ENCODE data around the gene FAM227B. TPM values are rescaled to one million over a fixed set of nuclear protein-coding genes. Genes with fewer than 3 reads are reported as not detected.
"Not testable (repeated sequence)": the region's sequence is repeated elsewhere in the genome, so short reads cannot be mapped to it uniquely, and the experiment has no call there.

FAM227B gene
- total RNA-seq, 1 donor = 5.6 TPM

DNA sequence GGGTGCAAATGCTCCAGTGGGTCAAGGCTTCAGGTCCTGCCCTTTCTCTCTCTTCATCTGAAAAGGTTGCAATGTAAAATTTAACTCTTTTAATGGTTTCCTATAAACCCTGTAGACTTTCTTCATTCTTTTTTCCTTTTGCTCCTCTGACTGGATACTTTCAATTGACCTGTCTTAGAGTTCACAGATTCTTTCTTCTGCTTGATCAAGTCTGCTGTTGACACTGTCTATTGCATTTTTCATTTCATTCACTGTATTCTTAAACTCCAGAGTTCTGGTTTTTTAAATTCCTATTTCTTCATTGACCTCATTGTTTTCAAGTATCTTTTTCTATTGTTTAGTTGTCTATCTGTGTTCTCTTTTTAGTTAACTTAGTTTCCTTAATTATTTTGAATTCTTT lies 82.1 kb downstream of the FAM227B start:
- H3K4me3 ChIP-seq (ENCODE audit: low read depth, low read length) = no peak overlapping the region
- no peak for DNase-seq (ENCODE audit: low read depth)
- TF ChIP-seq, protein P1, sequence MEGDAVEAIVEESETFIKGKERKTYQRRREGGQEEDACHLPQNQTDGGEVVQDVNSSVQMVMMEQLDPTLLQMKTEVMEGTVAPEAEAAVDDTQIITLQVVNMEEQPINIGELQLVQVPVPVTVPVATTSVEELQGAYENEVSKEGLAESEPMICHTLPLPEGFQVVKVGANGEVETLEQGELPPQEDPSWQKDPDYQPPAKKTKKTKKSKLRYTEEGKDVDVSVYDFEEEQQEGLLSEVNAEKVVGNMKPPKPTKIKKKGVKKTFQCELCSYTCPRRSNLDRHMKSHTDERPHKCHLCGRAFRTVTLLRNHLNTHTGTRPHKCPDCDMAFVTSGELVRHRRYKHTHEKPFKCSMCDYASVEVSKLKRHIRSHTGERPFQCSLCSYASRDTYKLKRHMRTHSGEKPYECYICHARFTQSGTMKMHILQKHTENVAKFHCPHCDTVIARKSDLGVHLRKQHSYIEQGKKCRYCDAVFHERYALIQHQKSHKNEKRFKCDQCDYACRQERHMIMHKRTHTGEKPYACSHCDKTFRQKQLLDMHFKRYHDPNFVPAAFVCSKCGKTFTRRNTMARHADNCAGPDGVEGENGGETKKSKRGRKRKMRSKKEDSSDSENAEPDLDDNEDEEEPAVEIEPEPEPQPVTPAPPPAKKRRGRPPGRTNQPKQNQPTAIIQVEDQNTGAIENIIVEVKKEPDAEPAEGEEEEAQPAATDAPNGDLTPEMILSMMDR (IDR thresholded peaks at IDR 0.05; ENCODE audit: insufficient read depth, low read length) = no peak

DNA sequence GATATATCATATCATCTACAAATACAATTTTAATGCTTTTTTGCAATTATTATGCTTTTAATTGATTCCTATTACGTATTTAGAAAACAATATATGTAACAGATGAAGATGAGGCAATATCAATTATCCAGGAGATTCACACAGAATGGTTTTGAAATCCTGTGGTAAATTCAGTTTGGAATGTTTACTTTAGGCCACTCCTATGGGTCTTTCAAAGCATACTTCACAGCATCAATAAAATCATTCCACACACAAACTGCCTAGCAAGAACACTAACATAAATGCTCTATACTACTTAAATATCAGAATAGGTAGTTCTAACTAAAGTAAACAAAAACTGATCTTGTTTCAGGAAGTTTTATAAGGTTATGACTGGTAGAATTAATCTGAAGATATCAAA lies 90.5 kb downstream of the FAM227B start:
- TF ChIP-seq, protein P1 (IDR thresholded peaks at IDR 0.05; ENCODE audit: insufficient read depth, low read length) = no peak
- no peak overlapping the region for H3K4me3 ChIP-seq (ENCODE audit: low read depth, low read length)
- peak; percentile 9 for DNase-seq (ENCODE audit: low read depth)

DNA sequence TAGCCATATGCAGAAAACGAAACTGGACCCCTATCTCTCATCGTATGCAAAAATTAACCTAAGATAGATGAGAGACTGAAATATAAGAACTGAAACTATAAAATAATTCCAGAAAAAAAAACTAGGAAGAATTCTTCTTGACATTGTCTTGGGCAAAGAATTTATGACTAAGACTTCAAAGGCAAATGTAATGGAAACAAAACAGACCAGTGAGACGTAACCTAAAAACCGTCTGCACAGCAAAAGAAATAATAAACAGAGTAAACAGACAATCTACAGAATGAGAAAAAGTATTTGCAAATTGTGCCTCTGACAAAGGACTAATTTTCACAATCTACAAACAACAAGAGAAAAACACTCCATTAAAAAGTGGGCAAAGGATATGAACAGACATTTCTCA lies 92.3 kb downstream of the FAM227B start:
- TF ChIP-seq, protein P1 (IDR thresholded peaks at IDR 0.05; ENCODE audit: insufficient read depth, low read length) = no peak
- DNase-seq (ENCODE audit: low read depth) = no peak
- no peak overlapping the region for H3K4me3 ChIP-seq (ENCODE audit: low read depth, low read length)

DNA sequence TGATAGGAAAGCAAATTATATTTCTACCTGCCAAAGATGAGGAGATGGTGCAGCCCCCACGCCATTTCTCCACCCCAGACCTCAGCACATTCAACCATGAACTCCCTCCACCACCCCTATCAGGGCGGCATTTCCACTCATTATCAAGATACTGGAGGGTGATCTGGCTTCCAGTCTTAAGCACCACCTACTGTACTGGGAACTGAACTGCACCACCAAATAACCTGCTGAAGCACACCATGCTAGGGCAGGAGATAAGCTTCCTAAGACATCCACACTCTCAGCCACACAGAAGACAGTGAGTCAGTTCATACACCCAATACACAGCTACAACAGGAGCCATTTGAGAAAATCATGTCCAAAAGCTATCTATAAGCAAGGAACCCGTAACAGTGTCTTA lies 98.8 kb downstream of the FAM227B start:
- TF ChIP-seq, protein P1 (IDR thresholded peaks at IDR 0.05; ENCODE audit: insufficient read depth, low read length) = peak; percentile 16
- H3K4me3 ChIP-seq (ENCODE audit: low read depth, low read length) = no peak overlapping the region
- DNase-seq (ENCODE audit: low read depth) = no peak

DNA sequence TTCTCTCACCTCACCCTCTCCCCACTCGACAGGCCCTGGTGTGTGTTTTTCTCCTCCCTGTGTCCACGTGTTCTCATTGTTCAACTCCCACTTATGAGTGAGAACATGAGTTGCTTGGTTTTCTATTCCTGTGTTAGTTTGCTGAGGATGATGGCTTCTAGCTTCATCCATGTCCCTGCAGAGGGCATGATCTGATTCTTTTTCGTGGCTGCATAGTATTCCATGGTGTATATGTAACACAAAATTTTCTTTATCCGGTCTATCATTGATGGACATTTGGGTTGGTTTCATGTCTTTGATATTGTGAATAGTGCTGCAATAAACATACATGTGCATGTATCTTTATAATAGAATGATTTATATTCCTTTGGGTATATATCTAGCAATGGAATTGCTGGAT lies 107.9 kb downstream of the FAM227B start:
- not testable (repeated sequence) for DNase-seq (ENCODE audit: low read depth); H3K4me3 ChIP-seq (ENCODE audit: low read depth, low read length)

DNA sequence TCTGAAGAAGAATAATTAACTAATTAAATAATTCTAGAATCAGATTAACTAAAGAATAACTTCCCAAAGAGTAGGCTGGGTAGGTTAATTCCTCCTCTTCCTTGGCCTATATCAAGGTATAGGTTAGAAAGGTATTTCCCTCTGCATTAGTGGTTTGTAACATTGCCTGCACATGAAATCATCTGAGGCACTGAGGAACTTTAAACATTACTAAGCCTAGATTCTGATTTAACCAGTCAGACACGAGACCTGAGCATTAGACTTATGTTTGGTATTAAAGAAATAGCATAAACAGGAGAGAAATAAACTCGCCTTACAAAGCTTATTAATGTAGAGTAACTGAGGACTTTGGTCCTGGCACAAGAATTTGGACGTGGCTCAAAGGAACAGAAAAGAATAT lies 113.4 kb downstream of the FAM227B start:
- no peak for DNase-seq (ENCODE audit: low read depth)
- no peak overlapping the region for H3K4me3 ChIP-seq (ENCODE audit: low read depth, low read length)
- TF ChIP-seq, protein P1 (IDR thresholded peaks at IDR 0.05; ENCODE audit: insufficient read depth, low read length) = no peak

DNA sequence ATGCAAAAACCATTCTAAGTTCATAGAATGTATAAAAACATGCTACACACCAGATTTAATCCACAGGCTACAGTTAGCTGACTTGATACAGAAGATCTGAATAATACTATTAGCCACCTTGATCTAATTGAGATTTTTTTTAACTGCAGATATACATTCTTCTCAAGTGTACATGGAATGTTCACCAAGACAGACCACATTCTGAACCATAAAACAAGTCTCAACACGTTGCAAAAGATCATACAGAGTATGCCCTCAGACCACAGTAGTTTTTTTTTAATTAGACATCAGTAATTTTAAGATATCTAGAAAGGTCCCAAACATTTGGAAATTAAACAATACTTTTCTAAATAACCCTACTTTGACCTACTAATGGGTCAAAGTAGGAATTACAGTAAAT lies 114.3 kb downstream of the FAM227B start:
- DNase-seq (ENCODE audit: low read depth) = no peak
- no peak overlapping the region for H3K4me3 ChIP-seq (ENCODE audit: low read depth, low read length)
- TF ChIP-seq, protein P1 (IDR thresholded peaks at IDR 0.05; ENCODE audit: insufficient read depth, low read length) = no peak

Measured in fibroblast of the aortic adventitia (primary cell).